Measurements from ENCODE around the gene DROSHA.
"Not testable (repeated sequence)": the region's sequence is repeated elsewhere in the genome, so short reads cannot be mapped to it uniquely, and the experiment has no call there.

The DROSHA gene

DNA sequence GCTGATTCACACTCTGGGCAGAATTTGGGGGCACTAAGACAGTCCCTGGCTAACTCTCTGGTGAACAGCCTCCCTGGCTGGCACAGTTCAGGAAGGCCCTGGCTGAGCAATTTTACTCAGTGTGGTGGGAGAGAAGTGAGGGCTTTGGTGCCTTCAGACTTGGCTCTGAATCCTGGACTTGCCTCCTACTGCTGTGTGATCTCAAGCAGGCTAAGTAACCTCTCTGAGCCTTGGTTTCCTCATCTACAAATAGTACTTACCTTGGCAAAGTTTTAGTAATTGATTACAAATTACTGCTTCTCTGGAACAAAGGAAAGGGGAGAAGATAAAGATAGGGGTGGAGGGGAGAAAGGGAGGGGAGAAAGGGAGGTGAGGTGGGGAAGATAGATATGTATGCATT lies 153.8 kb downstream of the DROSHA start:
- no peak for DNase-seq

DNA sequence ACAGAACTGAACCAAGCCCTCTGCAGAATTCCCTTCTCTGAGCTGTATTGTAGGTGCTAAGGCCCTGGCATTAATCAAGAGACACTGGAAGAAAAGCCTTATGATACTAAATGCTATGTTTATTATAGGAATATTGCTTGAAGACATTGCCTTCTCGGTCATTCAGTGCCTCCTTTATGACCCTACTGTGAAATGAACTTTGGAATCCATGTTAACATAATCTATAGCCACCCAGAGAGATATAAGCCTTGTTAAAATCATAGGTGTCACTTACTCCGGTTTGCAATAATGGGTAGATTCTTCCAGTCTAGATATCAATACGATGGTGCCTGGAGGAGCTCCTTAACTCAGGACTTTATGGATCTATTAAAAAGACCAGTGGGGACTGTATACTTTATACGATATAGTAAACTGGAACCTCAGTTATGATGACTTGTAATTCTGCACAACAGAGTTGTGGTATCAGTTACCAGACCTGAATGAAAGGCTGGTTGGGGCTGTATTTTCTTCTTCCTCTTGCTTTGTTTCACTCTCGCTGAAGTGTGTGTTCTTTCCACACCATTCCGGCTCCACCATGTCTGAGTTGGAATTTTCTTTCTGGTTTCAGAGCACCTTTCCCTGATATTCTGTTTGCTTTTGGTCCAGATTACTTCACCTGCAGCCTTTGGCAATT lies 154.5 kb downstream of the DROSHA start:
- no peak for DNase-seq

DNA sequence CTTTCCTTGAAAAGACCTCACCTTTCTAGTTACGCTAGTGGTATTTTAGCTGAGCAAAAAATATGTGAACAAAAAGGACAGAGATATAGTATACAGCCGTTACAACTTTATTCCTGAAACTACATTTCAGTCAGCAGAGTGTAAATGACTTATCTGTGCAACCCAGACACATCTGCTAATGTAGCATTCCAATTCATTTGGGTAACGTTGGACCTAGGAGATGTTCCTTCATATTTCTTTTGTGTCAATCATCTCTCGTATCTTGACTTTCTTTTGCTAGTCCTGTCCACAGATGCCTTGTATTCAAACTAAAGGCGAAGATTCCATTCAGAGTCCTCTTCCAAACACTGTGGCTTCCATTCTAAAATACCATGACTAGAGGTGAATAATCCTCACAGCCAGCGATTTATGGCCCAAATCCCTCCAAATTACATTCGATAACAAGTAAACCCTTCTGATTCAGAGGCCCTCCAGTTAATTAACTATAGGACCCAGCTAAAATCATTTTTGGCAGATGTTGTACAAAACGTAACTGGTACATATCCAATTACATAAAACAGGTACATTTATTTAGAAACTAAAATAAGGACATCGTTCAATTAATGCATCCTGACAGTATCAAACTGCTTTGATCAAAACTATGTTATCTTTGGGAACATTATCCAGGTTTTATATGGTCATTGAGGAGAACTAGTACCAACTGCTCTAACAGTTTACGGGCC lies 155.7 kb downstream of the DROSHA start:
- no peak for DNase-seq

DNA sequence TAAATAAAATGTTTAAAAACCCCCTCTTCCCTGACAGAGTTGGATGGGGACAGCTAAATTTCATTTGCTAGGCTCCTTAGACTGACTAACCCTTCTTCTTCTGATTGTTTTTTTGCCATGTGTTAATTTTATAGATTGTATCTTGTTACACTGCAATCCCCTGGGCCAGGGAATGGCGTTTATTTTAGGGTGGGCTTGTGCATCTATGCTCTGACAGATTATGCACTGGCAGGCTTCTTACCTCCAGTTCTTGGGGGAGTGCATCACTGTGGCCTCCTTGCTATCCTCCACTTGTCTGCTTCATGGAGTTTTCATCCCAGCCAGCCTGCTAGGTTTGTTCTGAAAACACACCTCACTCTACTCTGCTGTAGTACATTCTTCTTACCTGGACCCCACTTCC lies 159.8 kb downstream of the DROSHA start:
- DNase-seq = no peak

DNA sequence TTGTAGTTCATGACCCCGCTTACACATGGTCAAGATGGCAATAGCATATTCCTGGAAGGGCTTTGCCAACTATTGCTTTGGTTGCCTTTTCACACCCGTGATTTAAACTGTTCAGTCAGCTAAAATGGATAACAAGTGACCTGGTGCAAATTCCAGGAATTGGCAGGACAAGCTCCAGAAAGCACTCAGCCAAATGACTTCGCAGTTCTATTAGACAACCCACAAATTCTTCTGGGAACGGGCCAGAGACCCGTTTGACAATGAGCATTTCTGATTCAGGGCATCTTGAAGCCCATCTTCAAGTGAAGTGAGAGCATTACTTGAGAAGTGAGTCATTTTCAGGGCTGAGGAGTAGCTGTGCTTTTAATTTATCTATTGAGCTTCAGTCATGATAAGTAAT lies 165.0 kb downstream of the DROSHA start:
- DNase-seq = no peak

DNA sequence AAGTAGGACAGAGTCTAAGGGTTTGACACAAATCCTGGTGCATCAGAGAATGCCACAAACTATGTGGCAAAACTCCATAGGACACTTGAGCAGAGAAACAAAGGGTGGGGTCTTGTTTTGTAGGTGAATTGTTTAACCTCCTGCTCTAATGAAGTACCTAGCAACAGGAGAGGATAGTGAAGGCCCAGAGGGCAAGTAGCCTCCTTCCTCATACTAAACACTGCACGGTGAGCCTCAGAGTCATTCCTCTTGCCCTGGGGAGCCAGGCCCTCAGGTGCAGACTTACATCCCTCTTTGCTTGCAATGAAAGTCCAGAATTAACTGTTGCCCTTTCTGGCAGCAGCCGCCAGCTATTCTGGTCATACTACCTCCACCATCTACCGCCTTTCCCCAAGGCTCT lies 166.1 kb downstream of the DROSHA start:
- no peak for DNase-seq

DNA sequence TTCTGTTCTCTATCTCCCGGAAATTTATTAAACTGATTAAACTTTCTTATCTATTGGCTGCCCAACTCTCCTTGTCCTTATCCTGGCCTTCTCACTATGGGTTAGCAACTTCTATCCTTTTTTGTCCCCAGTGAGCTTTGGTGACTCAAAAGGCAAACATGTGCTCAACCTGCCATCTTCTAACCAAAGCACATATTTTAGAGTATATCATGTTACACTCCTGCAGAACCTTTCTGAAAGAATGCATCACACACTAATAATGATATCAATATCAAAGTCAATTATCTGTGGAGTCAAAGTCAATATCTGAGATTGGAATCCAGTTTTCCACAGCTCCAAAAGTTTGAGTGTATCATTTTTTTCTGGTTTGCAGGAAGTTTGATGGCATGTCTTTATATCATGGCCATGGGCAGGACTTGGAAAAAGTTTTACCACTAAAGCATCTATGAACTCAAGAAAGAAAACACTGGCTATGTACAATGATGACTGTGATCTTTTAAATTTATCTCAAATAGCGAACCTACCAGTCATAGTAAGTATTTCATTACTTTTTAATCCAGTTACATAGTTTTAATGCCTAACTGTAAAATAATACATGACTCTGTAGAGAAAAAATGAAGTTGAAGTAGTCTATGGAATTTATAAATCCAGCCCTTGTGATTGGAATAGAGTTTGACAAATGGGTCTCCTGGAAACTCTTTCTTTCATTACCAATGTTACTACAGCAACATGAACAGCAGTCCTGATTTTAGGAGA lies 166.8 kb downstream of the DROSHA start:
- no peak for DNase-seq

DNA sequence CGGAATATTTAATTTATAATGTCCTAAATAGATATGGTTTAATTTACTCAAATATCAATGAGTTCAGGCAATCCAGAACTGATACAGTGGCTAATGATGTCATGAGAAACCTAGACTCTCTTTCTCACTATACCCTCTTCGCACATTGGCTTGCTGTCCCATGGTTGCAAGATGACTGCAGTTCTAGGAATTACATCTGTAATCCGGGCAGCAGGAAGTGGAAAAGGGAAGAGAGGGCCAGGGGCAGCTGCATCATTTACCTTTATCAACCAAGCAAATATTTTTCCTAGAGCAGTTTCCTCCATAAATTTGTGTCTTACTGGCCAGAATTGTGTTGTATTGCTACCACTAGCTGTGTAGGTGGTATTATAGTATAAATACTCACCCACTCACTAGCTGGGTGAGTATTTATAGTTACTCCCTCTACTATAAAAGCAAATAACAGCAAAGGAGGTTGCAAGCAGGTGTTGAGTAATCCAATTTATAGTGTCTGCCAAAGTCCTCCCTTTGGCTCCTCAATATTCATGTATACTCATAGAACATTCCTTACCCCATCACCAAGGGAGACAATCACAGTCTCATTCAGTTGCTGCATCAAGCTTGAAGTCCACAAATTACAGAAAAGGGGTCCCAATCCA lies 168.8 kb downstream of the DROSHA start:
- DNase-seq = no peak

DNA sequence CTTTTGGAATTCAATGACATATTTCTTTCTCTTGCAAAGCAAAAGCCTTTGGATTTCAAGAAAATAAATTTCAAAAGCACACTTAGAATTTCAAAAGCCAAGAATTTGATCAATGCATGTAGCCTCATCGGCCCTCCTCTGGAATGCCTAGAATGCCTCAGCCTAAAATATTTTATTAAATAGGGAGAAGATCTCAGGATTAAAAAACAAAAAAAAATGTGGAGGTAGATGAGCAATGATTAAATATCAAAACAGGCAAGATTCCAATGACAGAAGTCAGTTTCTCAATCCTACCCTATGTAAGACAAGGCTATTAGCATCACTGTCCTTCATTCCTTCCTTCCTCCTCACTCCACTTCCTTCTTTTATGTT lies 169.4 kb downstream of the DROSHA start:
- DNase-seq = no peak

DNA sequence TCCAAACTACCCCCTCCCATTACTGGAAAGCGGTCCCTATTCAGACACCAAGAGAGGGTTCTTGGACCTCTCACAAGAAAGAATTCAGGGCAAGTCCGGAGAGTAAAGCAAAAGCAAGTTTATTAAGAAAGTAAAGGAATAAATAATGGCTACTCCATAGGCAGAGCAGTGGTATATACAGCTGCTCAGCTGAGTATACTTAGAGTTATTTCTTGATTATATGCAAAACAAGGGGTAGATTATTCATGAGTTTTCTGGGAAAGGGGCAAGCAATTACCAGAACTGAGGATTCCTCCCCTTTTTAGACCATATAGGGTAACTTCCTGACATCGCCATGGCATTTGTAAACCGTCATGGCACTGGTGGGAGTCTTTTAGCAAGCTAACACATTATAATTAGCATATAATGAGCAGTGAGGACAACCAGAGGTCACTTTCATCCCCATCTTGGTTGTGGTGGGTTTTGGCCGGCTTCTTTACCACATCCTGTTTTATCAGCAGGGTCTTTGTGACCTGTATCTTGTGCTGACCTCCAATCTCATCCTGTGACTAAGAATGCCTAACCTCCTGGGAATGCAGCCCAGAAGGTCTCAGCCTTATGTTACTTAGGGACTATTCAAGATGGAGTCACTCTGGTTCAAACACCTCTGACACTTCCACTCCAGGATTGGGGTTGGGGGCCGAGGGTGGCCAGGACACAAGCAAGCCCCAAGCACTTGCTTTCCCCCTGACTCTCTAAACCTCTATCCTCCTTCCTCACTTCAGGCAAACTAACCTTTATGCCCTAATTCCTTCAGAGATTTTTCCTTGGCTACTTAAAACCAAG lies 170.0 kb downstream of the DROSHA start:
- DNase-seq = not testable (repeated sequence)

DNA sequence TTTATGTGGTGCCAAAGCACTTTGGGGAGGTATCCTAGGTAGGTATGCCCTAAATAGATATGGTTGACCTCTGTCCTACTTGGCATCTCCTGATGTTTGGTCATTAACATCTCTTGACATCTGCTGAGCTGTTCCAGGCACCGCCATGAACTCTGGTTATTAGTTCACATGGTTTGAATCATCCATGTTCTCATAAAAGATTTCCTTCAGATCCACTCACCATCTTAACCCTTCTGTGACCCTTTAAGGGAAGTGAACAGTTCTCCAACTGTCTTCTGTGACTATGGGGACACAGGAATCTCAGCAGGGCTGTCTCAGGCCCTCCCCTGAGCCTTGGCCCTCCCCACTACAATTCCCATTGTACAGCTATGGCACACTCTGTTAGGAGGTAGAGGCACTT lies 170.7 kb downstream of the DROSHA start:
- no peak for DNase-seq

DNA sequence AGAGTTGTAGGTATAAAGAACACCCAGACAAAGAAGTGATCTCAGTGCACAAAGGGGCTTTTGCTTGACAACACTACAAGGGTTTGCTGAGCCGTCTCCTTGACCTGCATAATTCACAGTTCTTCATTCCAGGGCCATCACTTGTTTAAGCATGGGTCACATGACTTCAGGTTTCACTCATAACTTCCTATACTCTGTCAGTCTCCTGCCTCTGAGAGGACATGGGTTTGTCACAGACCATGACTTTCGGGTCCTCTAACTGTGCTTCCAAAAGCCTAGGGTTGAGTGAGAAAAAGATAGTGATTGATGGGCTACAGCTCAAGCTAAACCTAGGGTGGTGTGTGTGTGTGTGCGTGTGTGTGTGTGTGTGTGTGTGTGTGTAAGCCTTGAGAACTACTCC lies 172.1 kb downstream of the DROSHA start:
- DNase-seq = no peak

DNA sequence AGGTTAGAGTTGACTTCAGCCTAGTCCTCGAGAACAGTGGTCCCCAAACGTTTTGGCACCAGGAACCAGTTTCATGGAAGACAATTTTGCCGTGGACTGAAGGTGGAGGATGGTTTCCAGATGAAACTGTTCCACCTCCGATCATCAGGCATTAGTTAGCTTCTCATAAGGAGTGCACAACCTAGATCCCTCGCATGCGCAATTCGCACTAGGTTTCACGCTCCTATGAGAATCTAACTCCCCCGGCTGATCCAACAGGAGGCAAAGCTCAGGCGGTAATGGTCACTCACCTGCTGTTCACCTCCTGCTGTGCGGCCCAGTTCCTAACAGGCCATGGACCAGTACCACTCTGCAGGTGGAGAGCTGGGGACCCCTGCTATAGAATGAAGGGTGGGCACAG lies 174.9 kb downstream of the DROSHA start:
- DNase-seq = no peak

DNA sequence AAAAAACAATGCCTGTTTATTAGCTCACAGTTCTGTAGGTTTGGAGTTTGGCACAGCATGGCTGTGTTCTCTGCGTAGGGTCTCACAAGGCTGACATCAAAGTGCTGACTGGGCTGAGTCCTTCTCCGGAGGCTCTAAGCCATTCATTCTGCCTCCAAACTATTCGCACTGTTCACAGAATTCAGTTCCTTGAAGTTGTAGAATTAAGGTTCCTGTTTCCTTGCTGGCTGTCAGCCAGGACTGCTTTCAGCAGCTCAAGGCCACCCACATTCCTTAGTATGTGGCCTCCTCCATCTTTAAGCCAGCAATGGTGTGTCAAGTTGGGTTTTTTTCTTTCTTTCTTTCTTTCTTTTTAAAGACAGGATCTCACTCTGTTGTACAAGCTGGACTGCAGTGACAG lies 176.6 kb downstream of the DROSHA start:
- DNase-seq = no peak

All from GOT3 (cell line).